ENCODE data around the gene ALS2CL.

ALS2CL gene, protein sequence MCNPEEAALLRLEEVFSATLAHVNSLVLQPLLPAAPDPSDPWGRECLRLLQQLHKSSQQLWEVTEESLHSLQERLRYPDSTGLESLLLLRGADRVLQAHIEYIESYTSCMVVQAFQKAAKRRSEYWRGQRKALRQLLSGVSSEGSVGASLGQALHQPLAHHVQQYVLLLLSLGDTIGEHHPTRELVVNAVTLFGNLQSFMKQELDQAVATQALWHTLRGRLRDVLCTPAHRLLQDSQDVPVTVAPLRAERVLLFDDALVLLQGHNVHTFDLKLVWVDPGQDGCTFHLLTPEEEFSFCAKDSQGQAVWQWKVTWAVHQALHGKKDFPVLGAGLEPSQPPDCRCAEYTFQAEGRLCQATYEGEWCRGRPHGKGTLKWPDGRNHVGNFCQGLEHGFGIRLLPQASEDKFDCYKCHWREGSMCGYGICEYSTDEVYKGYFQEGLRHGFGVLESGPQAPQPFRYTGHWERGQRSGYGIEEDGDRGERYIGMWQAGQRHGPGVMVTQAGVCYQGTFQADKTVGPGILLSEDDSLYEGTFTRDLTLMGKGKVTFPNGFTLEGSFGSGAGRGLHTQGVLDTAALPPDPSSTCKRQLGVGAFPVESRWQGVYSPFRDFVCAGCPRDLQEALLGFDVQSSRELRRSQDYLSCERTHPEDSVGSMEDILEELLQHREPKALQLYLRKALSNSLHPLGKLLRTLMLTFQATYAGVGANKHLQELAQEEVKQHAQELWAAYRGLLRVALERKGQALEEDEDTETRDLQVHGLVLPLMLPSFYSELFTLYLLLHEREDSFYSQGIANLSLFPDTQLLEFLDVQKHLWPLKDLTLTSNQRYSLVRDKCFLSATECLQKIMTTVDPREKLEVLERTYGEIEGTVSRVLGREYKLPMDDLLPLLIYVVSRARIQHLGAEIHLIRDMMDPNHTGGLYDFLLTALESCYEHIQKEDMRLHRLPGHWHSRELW

GRCh38 chr3:46693038-46693891 lies at the start of gene ALS2CL:
Gene ALS2CL, minus strand, starts transcription at chr3:46693679. Its CDS starts 4,239 bp downstream, at chr3:46689440.
- TF ChIP-seq, protein P1, sequence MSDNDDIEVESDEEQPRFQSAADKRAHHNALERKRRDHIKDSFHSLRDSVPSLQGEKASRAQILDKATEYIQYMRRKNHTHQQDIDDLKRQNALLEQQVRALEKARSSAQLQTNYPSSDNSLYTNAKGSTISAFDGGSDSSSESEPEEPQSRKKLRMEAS (IDR thresholded peaks at IDR 0.05): peak; percentile 43
- TF ChIP-seq TAF1 (IDR thresholded peaks at IDR 0.05; ENCODE audit: low read depth): peak; percentile 33; the same call in 1 of the 2 replicates
- no peak; the same call in none of the 2 replicates for TF ChIP-seq TCF12 (IDR thresholded peaks at IDR 0.05; ENCODE audit: low read depth)
- TF ChIP-seq FOXM1 (IDR thresholded peaks at IDR 0.05; ENCODE audit: borderline replicate concordance, low read depth): no peak
- TF ChIP-seq CREB1 (IDR thresholded peaks at IDR 0.05; ENCODE audit: low read depth): 0 out of 2 replicates have a peak, but pooled peaks have one; percentile 9

DNA sequence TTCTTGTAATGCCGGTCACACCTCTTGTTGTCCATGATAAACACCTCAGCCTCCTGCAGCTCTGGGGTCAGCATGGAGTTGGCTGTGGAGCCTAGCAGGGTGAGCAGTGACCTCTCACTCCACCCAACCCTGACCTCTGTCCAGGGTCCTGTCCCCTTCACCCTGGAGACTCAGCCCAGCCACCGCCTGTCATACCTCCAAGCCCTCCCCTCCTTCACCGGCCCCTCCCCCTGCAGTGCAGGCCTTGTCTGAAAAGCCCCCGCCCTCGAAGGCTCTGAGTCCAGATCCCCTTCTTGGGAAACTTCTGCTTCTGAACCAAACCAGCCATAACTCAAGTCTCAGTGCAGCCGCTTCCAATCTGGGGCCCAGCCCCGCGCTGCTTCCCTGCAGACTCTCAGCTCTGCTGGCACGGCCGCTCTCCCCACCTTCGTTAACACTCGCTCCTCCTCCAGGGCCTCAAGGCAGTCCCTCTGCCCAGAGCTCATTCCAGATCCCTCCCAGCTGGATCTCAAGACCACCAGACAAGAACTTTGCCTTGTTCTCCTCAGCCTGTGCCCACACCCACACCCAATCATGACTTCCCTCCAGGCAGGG lies 49.6 kb upstream of the ALS2CL start:
- TF ChIP-seq TEAD4 (IDR thresholded peaks at IDR 0.05): no peak
- TF ChIP-seq REST (IDR thresholded peaks at IDR 0.05; ENCODE audit: low read depth): peak; percentile 70

GRCh38 chr3:46737329-46737731 lies 43.9 kb upstream of the ALS2CL start:
- TF ChIP-seq REST (IDR thresholded peaks at IDR 0.05; ENCODE audit: low read depth) (no peak), FOXM1 (IDR thresholded peaks at IDR 0.05; ENCODE audit: borderline replicate concordance, low read depth) (no peak), NFIC (IDR thresholded peaks at IDR 0.05) (no peak), EGR1 (IDR thresholded peaks at IDR 0.05) (no peak), TCF12 (IDR thresholded peaks at IDR 0.05; ENCODE audit: low read depth) (no peak), RAD21 (IDR thresholded peaks at IDR 0.05; ENCODE audit: low read depth) (no peak), TEAD4 (IDR thresholded peaks at IDR 0.05) (no peak), ZBTB7A (IDR thresholded peaks at IDR 0.05; ENCODE audit: low read depth) (no peak), USF1 (IDR thresholded peaks at IDR 0.05) (no peak), YY1 (IDR thresholded peaks at IDR 0.05; ENCODE audit: low read depth) (no peak), TAF1 (IDR thresholded peaks at IDR 0.05; ENCODE audit: low read depth) (no peak), CEBPB (IDR thresholded peaks at IDR 0.05) (no peak), EP300 (IDR thresholded peaks at IDR 0.05; ENCODE audit: borderline replicate concordance) (no peak), CREB1 (IDR thresholded peaks at IDR 0.05; ENCODE audit: low read depth) (no peak)
- TF ChIP-seq, protein P1 (IDR thresholded peaks at IDR 0.05): no peak

DNA sequence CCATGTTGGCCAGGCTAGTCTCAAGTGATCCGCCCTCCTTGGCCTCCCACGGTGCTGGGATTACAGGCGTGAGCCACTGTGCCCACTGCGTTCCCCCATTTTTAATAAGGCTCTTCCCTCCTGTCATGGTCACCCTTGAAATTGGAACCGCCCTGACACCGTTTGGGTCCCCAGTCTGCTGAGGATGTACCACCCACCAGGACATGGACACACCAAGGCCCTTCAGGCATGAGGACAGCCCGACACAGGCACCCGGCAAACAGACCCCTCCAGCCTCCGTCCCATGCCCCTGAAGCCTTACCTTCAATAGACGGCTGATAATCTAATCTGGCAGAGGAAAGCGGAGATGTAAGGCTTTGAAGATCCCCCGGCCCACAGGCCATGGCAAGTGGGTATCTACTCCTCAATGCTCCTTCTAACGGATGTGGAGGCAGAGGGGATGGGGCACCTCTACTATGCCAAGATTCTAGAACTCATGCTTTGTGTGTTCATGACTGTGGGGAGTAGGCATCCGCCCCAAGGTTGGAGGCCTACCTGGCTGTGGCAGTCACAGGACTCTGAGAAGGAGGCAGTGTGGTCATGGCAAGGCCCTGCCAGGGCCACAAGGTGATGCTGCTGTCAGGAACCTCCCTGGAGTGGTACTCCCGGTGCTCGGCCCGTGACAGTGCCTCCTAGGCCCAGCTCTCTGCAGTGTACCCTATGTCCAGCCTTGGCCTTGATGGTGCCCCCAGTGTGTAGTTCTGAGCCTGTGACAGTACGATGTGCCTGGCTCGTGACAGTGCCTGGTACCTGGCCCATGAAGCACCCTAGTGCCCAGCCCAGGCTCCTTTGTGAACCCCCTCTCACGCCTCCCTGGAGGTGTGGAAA lies 42.8 kb upstream of the ALS2CL start:
- no peak for TF ChIP-seq CREB1 (IDR thresholded peaks at IDR 0.05; ENCODE audit: low read depth)
- TF ChIP-seq EGR1 (IDR thresholded peaks at IDR 0.05): no peak
- no peak for TF ChIP-seq TCF12 (IDR thresholded peaks at IDR 0.05; ENCODE audit: low read depth)
- TF ChIP-seq REST (IDR thresholded peaks at IDR 0.05; ENCODE audit: low read depth): no peak

Data from Ishikawa (cell line).